ENCODE data around the gene CCR5. TPM values are rescaled to one million over a fixed set of nuclear protein-coding genes. Genes with fewer than 3 reads are reported as not detected.

CCR5 gene
- total RNA-seq, 2 donors from 2014 or later = 0.78 TPM; not detected in 1

GRCh38 chr3:46406443-46406787 lies 35.7 kb downstream of the CCR5 start:
- Histone ChIP-seq H3K36me3 (replicated peaks in 1 of 2; ENCODE audit: insufficient read depth in 1 of 2, low read depth in 2 of 2) (no peaks in the 10 kb centered on the region), H3K9me3 (no peaks in the 10 kb centered on the region), H3K4me1 (peaks cover 30% of the 10 kb centered on the region), H3K27ac (peak overlapping the region in 3 of 4 donors; percentile 56 to 78 (median 62)), H3K27me3 (no peaks in the 10 kb centered on the region), H3K4me3 (no peak overlapping the region)
- DNase-seq = peak in 1 of 4 donors; percentile 67
- intact Hi-C loops (cut with DNase I) = no loop called here
- ATAC-seq = no peak
- TF ChIP-seq CTCF (IDR thresholded peaks at IDR 0.05) (no peak), POLR2A (IDR thresholded peaks at IDR 0.05) (no peak)
- 90% methylated on average over 4 of the region's 4 CpGs for WGBS, 2 donors

DNA sequence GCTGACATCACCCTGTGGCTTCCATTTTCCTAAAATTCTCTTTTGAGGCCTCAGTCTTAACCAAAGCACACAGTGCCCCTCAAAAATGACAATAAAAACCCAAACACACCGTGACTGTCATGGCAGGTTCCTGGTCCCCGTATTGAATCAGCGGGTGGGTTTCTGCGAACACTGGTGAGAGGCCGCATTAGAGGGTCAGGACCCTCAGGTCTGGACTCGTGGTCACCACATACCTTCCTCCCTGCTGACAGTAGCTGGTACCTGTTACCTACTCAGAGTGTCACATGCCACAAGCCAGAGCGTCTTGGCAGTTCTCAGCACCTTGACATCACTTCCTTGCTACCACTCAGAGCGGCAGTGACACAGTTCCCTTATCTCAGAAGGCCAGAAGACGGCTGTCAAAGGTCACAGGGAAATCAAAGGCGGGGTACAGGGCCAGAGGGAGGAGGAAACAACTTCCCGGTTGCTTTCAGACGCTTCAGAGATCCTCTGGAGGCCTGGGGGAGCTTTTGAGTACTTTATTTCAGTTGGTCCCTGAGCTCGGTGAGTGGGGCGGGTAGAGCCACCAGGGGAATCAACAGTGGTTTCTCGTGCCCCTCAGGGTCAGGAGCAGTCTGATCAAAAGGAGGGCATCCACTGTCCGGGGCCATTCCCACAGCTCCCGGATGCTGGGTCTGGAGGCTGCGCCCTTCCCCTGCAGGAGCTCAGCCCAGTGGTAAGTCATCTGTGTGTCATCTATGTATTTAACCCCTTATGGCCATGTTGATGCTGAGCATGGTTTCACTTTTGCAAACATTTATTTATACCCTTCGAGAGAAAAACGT lies 36.3 kb downstream of the CCR5 start, which contains the start of the genes CCR5AS and CCRL2:
TSS of gene CCR5AS (minus strand) at position 279 of the 824 bp plus-strand sequence.
TSS of gene CCRL2 (plus strand) at position 472 of the 824 bp plus-strand sequence. CDS start 821 bp downstream, outside the sequence.
- Histone ChIP-seq H3K36me3 (replicated peaks in 1 of 2; ENCODE audit: insufficient read depth in 1 of 2, low read depth in 2 of 2) (no peaks in the 10 kb centered on the region), H3K9me3 (no peaks in the 10 kb centered on the region), H3K4me1 (peaks cover 30% of the 10 kb centered on the region), H3K27me3 (no peaks in the 10 kb centered on the region), H3K27ac (peak within 1 kb of the TSS in 3 of 4 donors; percentile 56 to 78 (median 62)), H3K4me3 (no peak within 1 kb of the TSS)
- 45 to 47% methylated on average over 20 of the region's 20 CpGs for WGBS, 2 donors
- DNase-seq = peak; percentile 54 to 89 (median 68)
- TF ChIP-seq CTCF (IDR thresholded peaks at IDR 0.05) (no peak), POLR2A (IDR thresholded peaks at IDR 0.05) (peak in 2 of 3 donors; percentile 33 to 63)
- ATAC-seq = peak; percentile 76
- intact Hi-C loops (cut with DNase I) = no loop called here

DNA sequence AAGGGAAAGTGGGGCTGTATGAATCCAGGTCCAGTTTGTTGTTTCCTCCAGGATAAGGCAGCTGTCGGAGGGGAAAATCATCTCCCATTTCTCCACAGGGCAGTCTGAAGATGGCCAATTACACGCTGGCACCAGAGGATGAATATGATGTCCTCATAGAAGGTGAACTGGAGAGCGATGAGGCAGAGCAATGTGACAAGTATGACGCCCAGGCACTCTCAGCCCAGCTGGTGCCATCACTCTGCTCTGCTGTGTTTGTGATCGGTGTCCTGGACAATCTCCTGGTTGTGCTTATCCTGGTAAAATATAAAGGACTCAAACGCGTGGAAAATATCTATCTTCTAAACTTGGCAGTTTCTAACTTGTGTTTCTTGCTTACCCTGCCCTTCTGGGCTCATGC lies 37.2 kb downstream of the CCR5 start:
- H3K9me3 ChIP-seq = no peaks in the 10 kb centered on the region
- TF ChIP-seq CTCF (IDR thresholded peaks at IDR 0.05) = no peak
- no peak for TF ChIP-seq POLR2A (IDR thresholded peaks at IDR 0.05)
- H3K4me3 ChIP-seq = no peak overlapping the region
- ATAC-seq = no peak
- no peaks in the 10 kb centered on the region for H3K36me3 ChIP-seq (replicated peaks in 1 of 2; ENCODE audit: insufficient read depth in 1 of 2, low read depth in 2 of 2)
- intact Hi-C loops (cut with DNase I) = no loop called here
- no peak for DNase-seq
- H3K27ac ChIP-seq = no peak overlapping the region
- no peaks in the 10 kb centered on the region for H3K27me3 ChIP-seq
- 61 to 76% methylated on average over 7 of the region's 7 CpGs for WGBS, 2 donors
- peaks cover 30% of the 10 kb centered on the region for H3K4me1 ChIP-seq

GRCh38 chr3:46408853-46409252 lies 38.1 kb downstream of the CCR5 start:
- H3K27ac ChIP-seq = no peak overlapping the region
- DNase-seq = no peak

More at GRCh38 chr3:46408853-46409252, 38.1 kb downstream of the CCR5 start:
- no peaks in the 10 kb centered on the region for H3K27me3 ChIP-seq
- H3K9me3 ChIP-seq = no peaks in the 10 kb centered on the region
- peaks cover 30% of the 10 kb centered on the region for H3K4me1 ChIP-seq
- ATAC-seq = no peak
- intact Hi-C loops (cut with DNase I) = no loop called here
- H3K4me3 ChIP-seq = no peak overlapping the region
- whole genome bisulfite sequencing, 2 donors = 85 to 90% methylated on average over 7 of the region's 7 CpGs
- H3K36me3 ChIP-seq (replicated peaks in 1 of 2; ENCODE audit: insufficient read depth in 1 of 2, low read depth in 2 of 2) = no peaks in the 10 kb centered on the region
- TF ChIP-seq POLR2A (IDR thresholded peaks at IDR 0.05) (no peak), CTCF (IDR thresholded peaks at IDR 0.05) (no peak)
